Measurements from ENCODE around the gene EML4.
"Not testable (repeated sequence)": the region's sequence is repeated elsewhere in the genome, so short reads cannot be mapped to it uniquely, and the experiment has no call there.

EML4 gene

GRCh38 chr2:42371611-42372473 is 202.7 kb downstream of the EML4 start:
- H3K27me3 ChIP-seq: peaks cover 0 to 2% of the 10 kb centered on the region in 2 donors
- no peaks in the 10 kb centered on the region for H3K4me1 ChIP-seq
- no peak overlapping the region for H3K27ac ChIP-seq
- no peaks in the 10 kb centered on the region for H3K9me3 ChIP-seq
- TF ChIP-seq, protein P1, sequence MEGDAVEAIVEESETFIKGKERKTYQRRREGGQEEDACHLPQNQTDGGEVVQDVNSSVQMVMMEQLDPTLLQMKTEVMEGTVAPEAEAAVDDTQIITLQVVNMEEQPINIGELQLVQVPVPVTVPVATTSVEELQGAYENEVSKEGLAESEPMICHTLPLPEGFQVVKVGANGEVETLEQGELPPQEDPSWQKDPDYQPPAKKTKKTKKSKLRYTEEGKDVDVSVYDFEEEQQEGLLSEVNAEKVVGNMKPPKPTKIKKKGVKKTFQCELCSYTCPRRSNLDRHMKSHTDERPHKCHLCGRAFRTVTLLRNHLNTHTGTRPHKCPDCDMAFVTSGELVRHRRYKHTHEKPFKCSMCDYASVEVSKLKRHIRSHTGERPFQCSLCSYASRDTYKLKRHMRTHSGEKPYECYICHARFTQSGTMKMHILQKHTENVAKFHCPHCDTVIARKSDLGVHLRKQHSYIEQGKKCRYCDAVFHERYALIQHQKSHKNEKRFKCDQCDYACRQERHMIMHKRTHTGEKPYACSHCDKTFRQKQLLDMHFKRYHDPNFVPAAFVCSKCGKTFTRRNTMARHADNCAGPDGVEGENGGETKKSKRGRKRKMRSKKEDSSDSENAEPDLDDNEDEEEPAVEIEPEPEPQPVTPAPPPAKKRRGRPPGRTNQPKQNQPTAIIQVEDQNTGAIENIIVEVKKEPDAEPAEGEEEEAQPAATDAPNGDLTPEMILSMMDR (IDR thresholded peaks at IDR 0.05): no peak
- no peaks in the 10 kb centered on the region for H3K36me3 ChIP-seq
- H3K4me3 ChIP-seq: no peak overlapping the region
- no peak for DNase-seq
- intact Hi-C loops (cut with DNase I; ENCODE audit: low total_unique reads): no loop called here

GRCh38 chr2:42372474-42373200 is 203.5 kb downstream of the EML4 start:
- Histone ChIP-seq H3K27ac (no peak overlapping the region), H3K9me3 (no peaks in the 10 kb centered on the region), H3K36me3 (no peaks in the 10 kb centered on the region), H3K4me1 (no peaks in the 10 kb centered on the region), H3K4me3 (no peak overlapping the region), H3K27me3 (peaks cover 0 to 2% of the 10 kb centered on the region in 2 donors)
- intact Hi-C loops (cut with DNase I; ENCODE audit: low total_unique reads): no loop called here
- TF ChIP-seq, protein P1 (IDR thresholded peaks at IDR 0.05): no peak
- DNase-seq: no peak

GRCh38 chr2:42376758-42377157 is 207.6 kb downstream of the EML4 start:
- Histone ChIP-seq H3K36me3 (no peaks in the 10 kb centered on the region), H3K27me3 (no peaks in the 10 kb centered on the region), H3K4me1 (no peaks in the 10 kb centered on the region), H3K4me3 (no peak overlapping the region), H3K27ac (no peak overlapping the region), H3K9me3 (no peaks in the 10 kb centered on the region)
- intact Hi-C loops (cut with DNase I; ENCODE audit: low total_unique reads): no loop called here
- DNase-seq: no peak
- TF ChIP-seq, protein P1 (IDR thresholded peaks at IDR 0.05): no peak

GRCh38 chr2:42378415-42378814 is 209.3 kb downstream of the EML4 start:
- no peaks in the 10 kb centered on the region for H3K4me1 ChIP-seq
- intact Hi-C loops (cut with DNase I; ENCODE audit: low total_unique reads): no loop called here
- TF ChIP-seq, protein P1 (IDR thresholded peaks at IDR 0.05): no peak
- no peak for DNase-seq
- H3K9me3 ChIP-seq: no peaks in the 10 kb centered on the region
- no peak overlapping the region for H3K27ac ChIP-seq
- no peaks in the 10 kb centered on the region for H3K36me3 ChIP-seq
- H3K27me3 ChIP-seq: no peaks in the 10 kb centered on the region
- no peak overlapping the region for H3K4me3 ChIP-seq

- H3K36me3 ChIP-seq; DNase-seq; H3K27me3 ChIP-seq; intact Hi-C loops (cut with DNase I; ENCODE audit: low total_unique reads); H3K4me3 ChIP-seq; H3K4me1 ChIP-seq; H3K27ac ChIP-seq; H3K9me3 ChIP-seq: not testable (repeated sequence)
These were observed 210.9 kb downstream of the EML4 start for GRCh38 chr2:42380026-42380425.

GRCh38 chr2:42382144-42382543 is 213.0 kb downstream of the EML4 start:
- Histone ChIP-seq H3K9me3 (no peaks in the 10 kb centered on the region), H3K27ac (no peak overlapping the region), H3K27me3 (no peaks in the 10 kb centered on the region), H3K4me1 (no peaks in the 10 kb centered on the region), H3K4me3 (no peak overlapping the region), H3K36me3 (no peaks in the 10 kb centered on the region)
- intact Hi-C loops (cut with DNase I; ENCODE audit: low total_unique reads): no loop called here
- DNase-seq: no peak
- TF ChIP-seq, protein P1 (IDR thresholded peaks at IDR 0.05): no peak
